Measurements from ENCODE around the gene OLFML2B.

DNA sequence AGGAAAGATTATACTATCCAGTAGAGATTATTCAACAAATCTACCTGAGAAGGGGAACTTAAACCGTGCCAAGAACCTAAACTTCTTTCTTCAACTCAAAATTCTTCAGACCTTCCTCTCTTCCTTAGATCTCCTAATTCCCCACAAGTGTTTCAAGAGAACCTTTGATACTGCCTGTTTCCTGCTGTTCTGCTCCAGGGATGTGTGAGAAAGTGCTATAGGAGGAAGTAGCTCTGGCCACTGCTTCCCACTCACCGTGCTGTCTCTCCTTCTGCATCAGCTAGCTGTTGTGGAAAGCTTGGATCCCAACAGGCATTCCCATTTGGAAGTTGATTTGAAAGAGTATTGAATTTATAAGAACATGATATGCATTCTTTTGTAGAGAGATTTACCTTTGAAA lies 41.3 kb upstream of the OLFML2B start:
- no peak for TF ChIP-seq POLR2AphosphoS5 (IDR thresholded peaks at IDR 0.05)
- TF ChIP-seq, protein P1, sequence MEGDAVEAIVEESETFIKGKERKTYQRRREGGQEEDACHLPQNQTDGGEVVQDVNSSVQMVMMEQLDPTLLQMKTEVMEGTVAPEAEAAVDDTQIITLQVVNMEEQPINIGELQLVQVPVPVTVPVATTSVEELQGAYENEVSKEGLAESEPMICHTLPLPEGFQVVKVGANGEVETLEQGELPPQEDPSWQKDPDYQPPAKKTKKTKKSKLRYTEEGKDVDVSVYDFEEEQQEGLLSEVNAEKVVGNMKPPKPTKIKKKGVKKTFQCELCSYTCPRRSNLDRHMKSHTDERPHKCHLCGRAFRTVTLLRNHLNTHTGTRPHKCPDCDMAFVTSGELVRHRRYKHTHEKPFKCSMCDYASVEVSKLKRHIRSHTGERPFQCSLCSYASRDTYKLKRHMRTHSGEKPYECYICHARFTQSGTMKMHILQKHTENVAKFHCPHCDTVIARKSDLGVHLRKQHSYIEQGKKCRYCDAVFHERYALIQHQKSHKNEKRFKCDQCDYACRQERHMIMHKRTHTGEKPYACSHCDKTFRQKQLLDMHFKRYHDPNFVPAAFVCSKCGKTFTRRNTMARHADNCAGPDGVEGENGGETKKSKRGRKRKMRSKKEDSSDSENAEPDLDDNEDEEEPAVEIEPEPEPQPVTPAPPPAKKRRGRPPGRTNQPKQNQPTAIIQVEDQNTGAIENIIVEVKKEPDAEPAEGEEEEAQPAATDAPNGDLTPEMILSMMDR (IDR thresholded peaks at IDR 0.05) = no peak
- TF ChIP-seq EP300 (IDR thresholded peaks at IDR 0.05) = no peak
